Raji (cell line): ENCODE results near the gene SLC35F3.

Source experiments
- POLR2A ChIP-seq: IDR thresholded peaks from 2 replicates; pipeline ENCODE4 v1.6.1; 2011; ENCODE audit warnings: low read depth, low read length, control low read depth; ENCODE audit not compliant: insufficient read depth

The SLC35F3 gene

GRCh38 chr1:234164098-234164709 is 259.7 kb downstream of the SLC35F3 start:
- TF ChIP-seq POLR2A: no peak

- no peak for TF ChIP-seq POLR2A
Measured at GRCh38 chr1:234168061-234168724, 263.7 kb downstream of the SLC35F3 start.

- no peak for TF ChIP-seq POLR2A
Measured at GRCh38 chr1:234169161-234169849, 264.8 kb downstream of the SLC35F3 start.

GRCh38 chr1:234170067-234170466 is 265.6 kb downstream of the SLC35F3 start:
- TF ChIP-seq POLR2A: no peak

- no peak for TF ChIP-seq POLR2A
Measured at GRCh38 chr1:234170622-234171021, 266.1 kb downstream of the SLC35F3 start.

GRCh38 chr1:234173968-234174367 is 269.5 kb downstream of the SLC35F3 start:
- no peak for TF ChIP-seq POLR2A

GRCh38 chr1:234175363-234175762 is 270.9 kb downstream of the SLC35F3 start:
- no peak for TF ChIP-seq POLR2A

GRCh38 chr1:234176000-234176399 is 271.5 kb downstream of the SLC35F3 start:
- no peak for TF ChIP-seq POLR2A

GRCh38 chr1:234185438-234185837 is 281.0 kb downstream of the SLC35F3 start:
- no peak for TF ChIP-seq POLR2A

- TF ChIP-seq POLR2A: no peak
Measured at GRCh38 chr1:234186037-234186688, 281.7 kb downstream of the SLC35F3 start.

GRCh38 chr1:234188454-234188792 is 283.9 kb downstream of the SLC35F3 start:
- TF ChIP-seq POLR2A: no peak

- TF ChIP-seq POLR2A: no peak
Measured at GRCh38 chr1:234197839-234198238, 293.4 kb downstream of the SLC35F3 start.

- TF ChIP-seq POLR2A: no peak
Measured at GRCh38 chr1:234199476-234200127, 295.1 kb downstream of the SLC35F3 start.

- TF ChIP-seq POLR2A: no peak
Measured at GRCh38 chr1:234200566-234200965, 296.1 kb downstream of the SLC35F3 start.

GRCh38 chr1:234201600-234201999 is 297.1 kb downstream of the SLC35F3 start:
- TF ChIP-seq POLR2A: no peak

GRCh38 chr1:234205966-234206365 is 301.5 kb downstream of the SLC35F3 start:
- no peak for TF ChIP-seq POLR2A

- no peak for TF ChIP-seq POLR2A
Measured at GRCh38 chr1:234206651-234207284, 302.3 kb downstream of the SLC35F3 start.
